ENCODE data around the gene CHRNA4.

DNA sequence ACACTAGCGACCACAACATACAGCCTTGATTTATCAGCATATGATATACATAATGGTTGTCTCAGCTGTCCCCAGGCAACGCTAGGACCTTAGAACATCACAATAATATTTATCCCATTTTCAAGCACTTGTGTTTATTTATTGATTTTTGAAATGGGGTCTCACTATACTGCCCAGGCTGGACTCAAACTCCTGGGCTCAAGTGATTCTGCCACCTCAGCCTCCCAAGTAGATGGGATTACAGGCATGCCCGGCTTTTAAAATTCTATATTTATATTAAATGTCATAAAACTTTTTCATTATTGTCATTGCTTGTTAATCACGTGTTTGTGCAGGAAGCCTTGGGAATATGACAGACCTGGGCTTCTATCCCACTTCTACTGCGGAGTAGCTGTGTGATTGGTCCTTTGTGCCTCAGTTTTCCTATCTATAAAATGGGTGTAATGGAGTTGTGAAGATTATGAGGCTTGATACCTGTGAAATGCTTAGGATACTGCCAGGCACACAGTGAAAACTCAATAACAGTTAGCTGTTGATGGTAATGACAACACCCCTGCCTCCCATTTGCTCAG lies 58.0 kb downstream of the CHRNA4 start:
- TF ChIP-seq BHLHE40 (IDR thresholded peaks at IDR 0.05; ENCODE audit: borderline replicate concordance) (no peak), ELF4 (IDR thresholded peaks at IDR 0.05) (no peak), TARDBP (IDR thresholded peaks at IDR 0.05) (no peak), FOXA1 (IDR thresholded peaks at IDR 0.05) (no peak), SUZ12 (IDR thresholded peaks at IDR 0.05) (no peak), L3MBTL2 (conservative IDR thresholded peaks at IDR 0.05) (no peak), FOXM1 (IDR thresholded peaks at IDR 0.05; ENCODE audit: borderline replicate concordance) (no peak), SP1 (IDR thresholded peaks at IDR 0.05) (no peak), ZNF384 (IDR thresholded peaks at IDR 0.05) (no peak), NFRKB (IDR thresholded peaks at IDR 0.05) (no peak)
- TF ChIP-seq, protein P1, sequence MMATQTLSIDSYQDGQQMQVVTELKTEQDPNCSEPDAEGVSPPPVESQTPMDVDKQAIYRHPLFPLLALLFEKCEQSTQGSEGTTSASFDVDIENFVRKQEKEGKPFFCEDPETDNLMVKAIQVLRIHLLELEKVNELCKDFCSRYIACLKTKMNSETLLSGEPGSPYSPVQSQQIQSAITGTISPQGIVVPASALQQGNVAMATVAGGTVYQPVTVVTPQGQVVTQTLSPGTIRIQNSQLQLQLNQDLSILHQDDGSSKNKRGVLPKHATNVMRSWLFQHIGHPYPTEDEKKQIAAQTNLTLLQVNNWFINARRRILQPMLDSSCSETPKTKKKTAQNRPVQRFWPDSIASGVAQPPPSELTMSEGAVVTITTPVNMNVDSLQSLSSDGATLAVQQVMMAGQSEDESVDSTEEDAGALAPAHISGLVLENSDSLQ (IDR thresholded peaks at IDR 0.05) = no peak
